NCI-H1048 (cell line): ENCODE measurements around the gene CDK14.
"Not testable (repeated sequence)": the region's sequence is repeated elsewhere in the genome, so short reads cannot be mapped to it uniquely, and the experiment has no call there.

Experiments
- DNase-seq: peaks from one replicate; lab custom pipeline; 2025; lab: John Stamatoyannopoulos, UW

CDK14 gene

DNA sequence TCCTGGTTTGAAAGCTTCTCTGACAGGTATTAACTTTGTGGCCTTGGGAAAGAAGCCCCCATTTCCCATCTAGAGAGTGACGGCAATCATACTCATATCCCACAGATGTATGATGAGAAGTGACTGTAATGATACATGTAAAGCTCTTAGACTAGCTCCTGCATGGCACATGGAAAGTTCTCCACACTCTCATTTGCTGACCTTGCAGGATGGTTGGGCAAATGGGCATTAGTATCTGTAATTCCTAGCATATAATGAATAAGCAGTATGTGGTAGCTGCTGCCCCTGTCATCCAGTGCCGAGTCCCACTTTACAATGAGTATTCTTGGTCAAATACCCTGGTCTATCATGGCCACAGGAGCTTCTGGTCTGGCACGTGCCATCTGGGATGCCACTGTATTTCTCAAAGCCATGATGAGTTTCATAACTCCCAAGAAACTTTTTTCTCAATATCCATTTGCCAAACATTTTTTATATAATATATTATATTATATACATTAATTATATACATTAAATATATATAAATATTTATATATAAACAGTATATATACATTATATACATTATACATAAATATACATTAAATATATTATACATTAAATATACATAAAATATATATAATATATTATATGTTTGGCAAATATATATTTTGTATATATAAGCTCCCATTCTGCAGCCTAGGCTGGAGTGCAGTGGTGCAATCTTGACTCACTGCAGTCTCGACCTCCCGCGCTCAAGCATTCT lies 561.6 kb downstream of the CDK14 start:
- DNase-seq = no peak

DNA sequence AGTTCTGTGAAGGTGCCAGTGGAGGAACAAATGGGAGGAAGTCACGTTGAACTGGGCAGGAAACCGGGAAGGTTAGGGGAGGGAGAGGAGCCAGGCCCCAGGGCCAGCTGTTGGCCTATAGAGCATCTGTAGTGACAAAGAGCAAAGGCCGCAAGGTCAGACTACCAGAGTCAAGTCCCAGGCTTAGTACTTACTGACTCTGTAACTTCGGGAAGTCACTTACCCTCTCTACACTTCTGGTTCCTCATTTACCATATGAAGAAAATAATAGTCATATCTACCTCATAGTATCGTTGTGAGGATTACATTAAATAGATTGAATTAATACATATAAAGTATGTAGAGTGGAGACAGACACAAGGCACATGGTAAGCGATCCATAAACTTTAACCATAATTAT lies 566.3 kb downstream of the CDK14 start:
- no peak for DNase-seq

DNA sequence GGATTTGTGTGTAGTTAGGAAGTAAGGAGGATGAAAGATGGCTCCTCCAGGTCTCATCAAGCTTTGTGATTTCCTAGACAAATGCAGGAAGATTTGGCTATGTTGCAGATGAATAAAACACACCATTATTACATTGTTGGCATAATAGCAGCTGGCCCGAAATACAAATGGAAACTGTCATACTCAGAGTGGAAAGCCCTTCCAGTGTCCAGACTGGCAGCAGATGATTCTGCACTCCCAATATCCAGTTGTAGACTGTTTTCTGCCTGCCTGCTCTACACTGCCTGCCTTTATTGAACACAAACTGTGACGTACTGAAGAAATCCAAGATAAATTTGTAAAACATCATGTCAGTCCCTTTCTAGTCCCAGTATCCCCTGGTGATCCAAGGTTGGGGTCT lies 568.4 kb downstream of the CDK14 start:
- DNase-seq = no peak

GRCh38 chr7:91165006-91165845 lies 569.1 kb downstream of the CDK14 start:
- no peak for DNase-seq

GRCh38 chr7:91165846-91166230 lies 569.7 kb downstream of the CDK14 start:
- DNase-seq = no peak

DNA sequence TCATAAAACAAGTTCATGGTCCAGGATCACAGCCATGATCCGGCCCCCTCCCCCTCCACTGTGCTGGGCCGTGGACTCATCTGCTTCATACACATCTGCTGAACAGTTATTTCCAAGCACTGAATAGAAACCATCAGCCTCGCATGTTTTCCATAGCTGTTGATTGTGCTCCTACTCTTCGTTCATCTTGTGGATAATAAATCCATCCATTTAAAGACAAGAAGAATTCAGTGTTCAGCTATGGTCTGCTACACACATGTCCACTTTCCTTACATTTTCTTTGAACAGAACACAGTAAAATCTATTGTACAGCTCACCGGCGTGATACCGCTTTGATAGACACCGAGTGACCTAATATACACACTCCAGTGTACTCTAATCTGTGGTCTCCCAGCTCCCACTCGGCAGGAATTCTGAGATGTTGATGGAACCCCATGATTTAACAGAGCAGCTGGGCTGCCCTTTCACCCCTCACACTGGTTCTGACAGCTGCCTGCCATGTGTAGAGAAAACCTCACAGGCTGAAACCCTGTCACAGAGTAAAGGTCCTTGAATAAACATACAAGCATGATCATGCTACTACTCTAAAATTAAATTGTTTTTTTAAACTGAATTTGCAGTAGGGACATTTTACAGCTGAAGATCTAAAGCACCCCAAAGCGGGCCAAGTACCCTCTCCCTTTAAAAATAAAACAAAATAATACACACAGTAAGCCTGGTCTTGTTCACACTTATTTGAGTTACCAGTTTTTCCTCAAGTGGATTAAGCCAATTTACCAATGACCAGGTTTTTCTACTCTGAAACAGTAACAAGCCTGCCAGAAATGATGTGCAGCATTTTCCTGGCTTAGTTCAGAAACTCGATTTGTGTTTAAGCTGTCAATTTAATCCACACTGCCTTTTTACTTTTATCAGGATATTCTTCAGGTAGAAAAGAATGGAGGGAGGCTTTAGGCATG lies 573.0 kb downstream of the CDK14 start:
- no peak for DNase-seq

- no peak for DNase-seq
These were observed 573.7 kb downstream of the CDK14 start for GRCh38 chr7:91169830-91170191.

GRCh38 chr7:91173265-91173664 lies 577.1 kb downstream of the CDK14 start:
- not testable (repeated sequence) for DNase-seq

- DNase-seq = no peak
These were observed 584.6 kb downstream of the CDK14 start for GRCh38 chr7:91180746-91181145.

DNA sequence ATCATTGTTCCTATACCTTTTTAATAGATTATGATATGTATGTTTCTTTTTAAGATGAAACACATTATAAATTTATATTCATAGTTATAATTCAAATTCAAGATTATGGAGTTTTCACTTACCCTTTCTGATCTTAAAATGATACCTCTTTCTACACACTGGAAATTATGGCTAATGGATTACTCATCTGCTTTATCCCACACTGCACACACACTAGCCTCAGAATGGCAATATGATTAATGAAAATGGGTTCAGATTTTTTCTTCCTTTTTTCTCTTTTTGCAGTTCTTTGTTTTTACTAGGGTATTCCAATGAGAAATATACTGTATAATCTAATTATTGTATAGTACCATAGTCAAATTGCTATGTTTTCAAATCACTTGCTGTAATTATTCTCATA lies 585.8 kb downstream of the CDK14 start:
- DNase-seq = no peak

- no peak for DNase-seq
These were observed 587.0 kb downstream of the CDK14 start for GRCh38 chr7:91182819-91183764.

DNA sequence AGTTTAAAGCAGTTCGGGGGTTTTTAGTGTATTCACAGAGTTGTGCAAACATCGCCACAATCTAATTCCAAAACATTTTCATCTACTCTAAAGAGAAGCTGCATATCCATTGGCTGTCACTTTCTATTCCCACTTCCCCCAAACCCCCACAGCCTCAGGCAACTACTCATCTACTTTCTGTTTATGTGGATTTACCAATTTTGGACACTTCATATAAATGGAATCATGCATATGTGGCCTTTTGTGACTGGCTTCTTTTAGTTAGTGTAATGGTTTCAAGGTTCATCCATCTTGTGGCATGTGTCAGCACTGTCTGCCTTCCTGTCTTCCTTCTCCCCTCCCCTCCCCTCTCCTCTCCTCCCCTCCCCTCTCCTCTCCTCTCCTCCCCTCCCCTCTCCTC lies 589.6 kb downstream of the CDK14 start:
- DNase-seq = no peak

DNA sequence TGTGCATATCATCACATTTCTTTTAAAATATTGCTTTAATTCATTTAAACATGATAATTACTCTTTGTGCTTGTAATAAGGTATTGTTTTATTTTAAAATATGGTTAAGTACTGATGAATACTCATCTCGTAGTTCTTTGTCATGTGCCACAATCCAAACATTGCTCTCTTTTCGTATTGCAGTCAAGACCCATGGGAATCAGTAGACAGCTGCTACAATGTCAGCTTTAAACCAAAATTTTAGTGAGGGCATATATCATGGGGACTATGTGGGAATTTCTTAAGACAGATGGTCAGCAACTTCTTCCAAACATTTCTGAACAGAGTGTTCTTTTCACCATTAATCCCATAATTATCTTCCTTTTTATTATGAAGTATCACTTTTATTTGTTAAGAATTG lies 590.9 kb downstream of the CDK14 start:
- DNase-seq = no peak

- DNase-seq = no peak
These were observed 595.6 kb downstream of the CDK14 start for GRCh38 chr7:91191771-91192170.

DNA sequence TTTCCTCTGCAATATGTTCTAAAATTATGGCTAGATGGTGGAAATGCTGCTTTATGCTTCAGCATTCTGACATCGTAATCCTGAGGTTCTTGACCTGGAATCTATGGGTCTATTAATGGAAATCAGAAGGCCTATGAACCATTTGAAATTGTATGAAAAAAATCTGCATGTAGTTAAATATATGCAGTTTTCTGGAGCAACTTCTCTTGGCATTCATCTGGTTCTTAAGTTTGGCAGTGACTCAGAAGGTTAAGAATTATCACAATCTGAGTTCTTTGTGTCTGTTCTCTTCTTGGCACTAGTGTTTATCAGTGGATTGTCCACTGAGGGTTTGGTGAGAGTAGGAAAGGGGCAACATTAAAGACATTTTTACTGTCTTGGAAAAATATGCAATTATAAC lies 597.0 kb downstream of the CDK14 start:
- no peak for DNase-seq

- DNase-seq = no peak
These were observed 598.7 kb downstream of the CDK14 start for GRCh38 chr7:91194841-91195240.

- no peak for DNase-seq
These were observed 599.9 kb downstream of the CDK14 start for GRCh38 chr7:91196058-91196457.

- DNase-seq = no peak
These were observed 602.2 kb downstream of the CDK14 start for GRCh38 chr7:91198371-91198770.

- no peak for DNase-seq
These were observed 603.5 kb downstream of the CDK14 start for GRCh38 chr7:91199601-91200000.

DNA sequence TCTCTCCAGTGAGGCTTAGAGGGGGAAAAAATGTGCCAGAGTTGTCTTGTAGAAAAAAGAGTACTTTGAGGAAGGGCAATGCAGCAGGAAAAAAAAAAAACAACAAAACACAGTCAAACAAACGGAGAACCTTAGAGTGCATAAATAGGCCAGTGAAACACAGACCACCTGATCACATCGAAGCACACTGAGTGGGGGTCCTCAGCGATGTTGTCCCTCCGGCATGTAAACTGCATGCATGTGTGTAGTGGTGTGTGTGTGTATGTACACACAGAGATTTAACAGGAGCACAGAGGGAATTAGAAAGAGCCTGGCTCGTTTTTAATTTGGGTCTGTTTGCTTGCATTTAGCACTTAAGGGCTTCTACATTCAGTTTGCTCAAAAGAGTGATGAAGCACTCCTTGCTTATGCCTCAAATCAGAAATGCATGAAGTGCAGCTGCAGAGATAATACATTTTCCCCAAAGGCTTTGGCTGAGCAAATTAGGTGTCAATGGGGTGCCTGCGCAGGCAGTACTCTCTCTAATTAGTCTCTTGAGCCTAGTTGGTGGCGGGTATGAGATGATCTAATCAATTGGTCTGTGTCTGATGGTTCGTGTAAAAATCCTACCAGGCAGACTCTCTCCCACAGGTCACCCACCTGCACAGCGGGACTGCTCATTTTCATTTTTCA lies 605.5 kb downstream of the CDK14 start:
- no peak for DNase-seq
